HG03565 (cell line): ENCODE data around the gene ISLR.

ENCODE experiments used
- ATAC-seq: cut with Tn5 transposase; IDR thresholded peaks from one replicate; pipeline ENCODE4 v1.9.1; 2021; ENCODE audit warnings: mild to moderate bottlenecking, moderate library complexity; ENCODE audit not compliant: unreplicated experiment

Gene ISLR

GRCh38 chr15:74209997-74210671 lies 36.6 kb downstream of the ISLR start:
- no peak for ATAC-seq

GRCh38 chr15:74210729-74211128 lies 37.2 kb downstream of the ISLR start:
- no peak for ATAC-seq

DNA sequence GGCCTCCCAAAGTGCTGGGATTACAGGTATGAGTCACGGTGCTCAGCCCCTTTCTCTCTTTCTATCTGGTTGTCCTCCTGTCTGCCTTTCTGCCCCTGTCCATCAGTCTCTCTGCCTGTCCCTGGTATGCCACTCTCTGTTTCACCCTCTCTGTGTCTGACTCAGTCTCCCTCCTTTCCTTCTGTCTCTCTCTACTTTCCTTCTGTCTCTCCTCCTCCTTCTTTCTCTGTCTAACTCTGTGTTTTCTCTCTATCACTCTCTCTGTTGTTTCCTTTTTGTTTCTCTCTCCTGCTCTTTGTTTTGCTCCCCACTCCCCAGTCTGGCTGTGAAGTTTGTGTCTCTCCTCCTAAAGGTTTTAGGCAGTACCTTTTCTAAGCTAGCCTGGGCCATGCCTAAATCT lies 38.1 kb downstream of the ISLR start:
- no peak for ATAC-seq

DNA sequence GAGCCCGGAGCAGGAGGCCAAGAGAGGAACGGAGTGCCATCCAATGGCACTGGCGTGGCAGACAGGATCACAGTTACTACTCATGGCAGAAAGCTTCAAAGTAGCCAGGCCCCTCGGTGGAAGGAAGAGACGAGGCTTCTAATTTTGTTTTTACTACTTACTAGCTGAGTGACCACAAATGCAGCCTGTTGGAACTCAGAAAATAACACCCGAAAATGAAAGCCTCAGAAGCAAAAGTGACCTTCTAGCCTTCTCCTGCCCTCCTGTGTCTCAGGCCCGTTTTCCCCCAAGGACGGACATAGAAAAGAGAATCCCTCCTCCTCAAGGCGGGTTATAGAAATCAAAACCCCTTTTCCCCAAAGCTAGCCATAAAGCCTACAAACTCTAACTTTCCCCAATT lies 39.0 kb downstream of the ISLR start:
- no peak for ATAC-seq

GRCh38 chr15:74213858-74214284 lies 40.4 kb downstream of the ISLR start:
- no peak for ATAC-seq

- ATAC-seq: no peak
These were observed 41.0 kb downstream of the ISLR start for GRCh38 chr15:74214324-74215021.

DNA sequence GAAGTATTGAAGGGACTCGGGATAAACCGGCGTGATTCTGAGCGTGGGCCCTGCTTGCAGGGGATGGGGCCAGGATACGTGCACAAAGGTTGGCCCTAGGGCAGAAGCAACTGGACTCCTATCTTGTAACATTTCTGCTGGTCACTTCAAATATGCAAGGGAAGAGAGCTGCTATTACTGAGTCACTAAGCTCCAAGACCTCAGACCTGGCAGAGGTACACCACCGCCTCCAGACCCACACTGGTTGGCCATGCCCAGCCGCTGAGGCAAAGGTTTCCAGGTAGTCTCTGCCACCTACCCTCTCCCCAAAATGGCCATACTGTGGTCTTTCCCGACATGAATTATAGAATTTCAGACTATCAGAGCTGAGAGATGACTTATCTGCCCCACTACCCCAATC lies 42.4 kb downstream of the ISLR start:
- ATAC-seq: no peak

DNA sequence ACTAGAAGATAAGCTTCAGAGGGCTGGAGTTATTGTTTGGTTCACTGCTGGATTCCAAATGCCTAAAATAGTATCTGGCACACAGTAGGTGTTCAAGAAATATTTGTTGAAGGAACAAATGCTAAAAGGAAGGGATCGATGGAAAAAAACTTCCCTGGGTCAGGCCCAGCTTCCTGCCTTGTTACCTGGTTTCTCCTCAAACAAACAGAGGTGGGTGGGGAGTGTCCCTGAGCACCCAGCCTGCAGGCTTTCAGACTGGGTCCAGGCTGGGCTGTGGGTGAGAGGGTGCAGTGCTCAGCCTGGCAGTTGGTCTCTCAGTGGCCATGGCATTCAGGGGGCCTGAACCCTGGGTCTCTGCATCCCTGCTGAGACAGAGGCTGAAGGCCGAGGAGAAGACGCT lies 43.4 kb downstream of the ISLR start:
- ATAC-seq: no peak

- no peak for ATAC-seq
These were observed 44.7 kb downstream of the ISLR start for GRCh38 chr15:74217907-74218885.

GRCh38 chr15:74220475-74221248 lies 47.2 kb downstream of the ISLR start:
- ATAC-seq: no peak

GRCh38 chr15:74221399-74222239 lies 48.1 kb downstream of the ISLR start:
- ATAC-seq: no peak

- ATAC-seq: no peak
These were observed 49.0 kb downstream of the ISLR start for GRCh38 chr15:74222240-74223119.

- ATAC-seq: no peak
These were observed 52.4 kb downstream of the ISLR start for GRCh38 chr15:74225928-74226327.
